Testis (tissue), 2 donors: ENCODE measurements around the gene ASAP2.

Source experiments
- CTCF ChIP-seq, 3 experiments: fragments of 450-650 bp in 2 of 3; fragments of 200-600 bp in 1 of 3; sonication (generic) in 1 of 3; IDR thresholded peaks; one replicate each; pipeline ENCODE4 v1.5.1; 2016 to 2019; ENCODE audit warnings: antibody characterized with exemption in 3 of 3, mild to moderate bottlenecking in 2 of 3, moderate library complexity in 1 of 3
- POLR2A ChIP-seq: fragments of 450-650 bp; IDR thresholded peaks from one replicate; pipeline ENCODE4 v1.6.1; 2017; ENCODE audit warnings: antibody characterized with exemption, mild to moderate bottlenecking, moderate library complexity

GRCh38 chr2:9439536-9439935 lies 232.9 kb downstream of the ASAP2 start:
- TF ChIP-seq CTCF (IDR thresholded peaks at IDR 0.05) (no peak), POLR2A (no peak)
